ENCODE data around the gene ORC1.

DNA sequence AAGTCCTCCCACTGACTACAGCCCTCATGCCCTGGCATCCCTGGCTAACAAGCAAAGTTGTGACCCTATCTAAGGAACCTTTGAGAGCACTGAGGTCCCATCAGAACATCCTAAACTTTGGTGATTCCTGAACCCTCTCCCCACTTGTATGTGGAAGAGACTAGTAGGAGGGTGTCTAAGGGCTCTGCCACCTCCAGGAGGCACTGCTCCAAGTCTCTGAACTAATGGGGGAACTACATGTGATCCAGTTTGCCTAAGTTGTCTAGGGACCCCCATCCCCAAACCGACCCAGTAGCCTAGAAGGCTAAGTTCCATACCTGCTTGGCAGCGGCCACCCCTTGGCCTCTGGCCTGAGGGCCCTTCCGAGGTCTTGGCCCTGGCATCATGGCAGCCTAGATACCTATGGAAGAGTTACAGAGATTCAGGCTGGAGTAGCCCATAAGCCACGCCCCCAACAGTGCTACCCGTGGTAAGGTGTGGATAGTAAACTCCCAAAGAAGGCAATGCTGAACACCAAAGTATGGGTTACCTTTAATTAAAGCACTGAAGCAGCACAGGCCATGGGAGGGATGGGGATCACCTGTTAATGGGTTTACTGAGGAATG, 39.9 kb downstream of the ORC1 start:
- TF ChIP-seq EZH2 (IDR thresholded peaks at IDR 0.05; ENCODE audit: insufficient read depth, poor library complexity, severe bottlenecking) = no peak
- no peak for TF ChIP-seq EZH2phosphoT487 (IDR thresholded peaks at IDR 0.05; ENCODE audit: insufficient read depth, low read depth)
